HG02852 (cell line): Measurements from ENCODE around the gene IFT27.
"Not testable (repeated sequence)": the region's sequence is repeated elsewhere in the genome, so short reads cannot be mapped to it uniquely, and the experiment has no call there.

ENCODE experiments used
- ATAC-seq: cut with Tn5 transposase; IDR thresholded peaks from one replicate; pipeline ENCODE4 v1.9.1; 2021; ENCODE audit warnings: mild to moderate bottlenecking, moderate library complexity; ENCODE audit not compliant: unreplicated experiment

IFT27 gene

DNA sequence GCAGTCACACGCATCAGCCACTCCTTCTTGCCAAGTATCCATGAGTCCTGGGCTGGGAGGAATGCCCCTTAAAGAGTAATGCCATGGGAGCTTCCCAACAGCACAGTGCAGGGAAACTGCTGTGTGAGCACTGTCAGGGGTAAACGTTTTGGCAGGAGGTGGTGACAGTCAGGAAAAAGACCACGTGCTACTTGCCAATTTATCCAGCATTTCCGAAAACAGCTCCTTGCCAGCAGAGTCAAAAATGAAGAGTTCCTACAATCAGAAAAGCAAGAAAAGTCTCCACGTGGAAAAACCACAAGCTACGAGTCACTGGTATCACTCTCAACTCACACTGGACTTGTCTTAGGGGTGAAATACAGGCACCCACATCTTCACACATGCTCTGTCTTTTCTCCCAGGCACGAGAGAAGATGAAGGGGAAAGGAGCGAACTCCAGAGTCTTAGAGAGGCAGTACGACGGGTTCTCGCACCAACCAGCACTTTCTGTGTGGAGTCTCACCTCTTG, 9.9 kb downstream of the IFT27 start:
- no peak for ATAC-seq

DNA sequence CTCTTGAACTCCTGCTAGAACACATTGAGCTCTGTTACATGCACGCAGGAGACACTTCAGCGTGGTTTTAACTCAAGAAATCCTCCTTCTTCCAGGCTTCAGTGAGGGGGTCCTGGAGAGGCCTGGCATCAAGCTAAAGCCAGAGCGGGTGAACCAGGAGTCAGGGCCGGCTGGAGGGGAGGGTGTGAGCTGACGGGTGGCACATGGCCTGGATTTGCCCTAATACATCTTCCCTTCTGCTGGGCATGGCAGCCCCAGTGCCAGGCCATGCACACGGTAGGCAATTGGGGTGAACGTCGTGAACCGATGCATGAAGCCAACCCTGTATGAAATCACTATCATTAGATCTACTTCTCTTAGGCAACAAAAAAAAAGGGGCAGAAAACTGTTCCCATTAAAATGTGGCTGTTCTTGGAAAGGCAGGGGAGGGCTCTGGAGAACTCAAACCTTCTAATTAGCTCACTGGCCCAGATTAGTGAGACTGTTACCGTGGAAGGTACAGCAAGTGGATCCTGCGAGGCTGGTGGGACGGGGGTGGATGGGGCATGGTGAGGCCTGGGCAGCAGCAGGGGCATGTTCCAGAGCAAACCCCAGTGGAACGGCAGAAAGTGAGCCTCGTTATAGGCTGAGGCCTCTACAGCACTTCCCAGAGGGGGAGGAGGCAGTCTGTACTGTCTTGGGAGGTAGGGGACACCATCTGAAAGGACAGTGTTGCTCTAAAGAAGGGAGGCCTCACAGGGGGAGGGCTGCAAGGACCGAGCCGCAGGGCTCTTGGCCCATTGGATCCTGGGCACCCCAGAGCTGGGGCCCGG, 10.6 kb downstream of the IFT27 start:
- no peak for ATAC-seq

GRCh38 chr22:36764641-36765040, 11.3 kb downstream of the IFT27 start:
- no peak for ATAC-seq

DNA sequence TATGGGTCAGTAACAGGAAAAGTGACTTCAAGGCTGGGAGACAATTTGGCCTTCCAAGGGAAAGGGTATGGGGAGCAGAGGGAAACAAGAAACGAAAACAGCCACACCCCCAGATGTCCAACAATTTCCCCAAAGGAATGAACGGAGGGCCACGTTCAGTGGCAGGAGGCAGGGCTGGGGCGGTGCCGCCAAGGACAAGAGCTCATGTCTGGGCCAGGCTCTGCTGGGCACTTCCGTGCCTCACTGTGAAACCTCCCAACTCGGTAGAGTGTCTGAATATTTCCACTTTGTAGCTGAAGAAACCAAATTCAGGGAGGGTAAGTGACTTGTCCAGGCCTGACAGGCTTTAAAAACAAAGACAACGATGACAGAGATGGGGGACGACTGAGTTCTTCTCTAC, 11.9 kb downstream of the IFT27 start:
- no peak for ATAC-seq

- no peak for ATAC-seq
These were observed 12.3 kb downstream of the IFT27 start for GRCh38 chr22:36763576-36763975.

GRCh38 chr22:36762687-36763260, 13.1 kb downstream of the IFT27 start:
- no peak for ATAC-seq

- no peak for ATAC-seq
These were observed 14.2 kb downstream of the IFT27 start for GRCh38 chr22:36761553-36762240.

GRCh38 chr22:36760786-36761185, 15.1 kb downstream of the IFT27 start:
- ATAC-seq, result no peak

GRCh38 chr22:36759481-36760159, 16.3 kb downstream of the IFT27 start:
- ATAC-seq, result no peak

DNA sequence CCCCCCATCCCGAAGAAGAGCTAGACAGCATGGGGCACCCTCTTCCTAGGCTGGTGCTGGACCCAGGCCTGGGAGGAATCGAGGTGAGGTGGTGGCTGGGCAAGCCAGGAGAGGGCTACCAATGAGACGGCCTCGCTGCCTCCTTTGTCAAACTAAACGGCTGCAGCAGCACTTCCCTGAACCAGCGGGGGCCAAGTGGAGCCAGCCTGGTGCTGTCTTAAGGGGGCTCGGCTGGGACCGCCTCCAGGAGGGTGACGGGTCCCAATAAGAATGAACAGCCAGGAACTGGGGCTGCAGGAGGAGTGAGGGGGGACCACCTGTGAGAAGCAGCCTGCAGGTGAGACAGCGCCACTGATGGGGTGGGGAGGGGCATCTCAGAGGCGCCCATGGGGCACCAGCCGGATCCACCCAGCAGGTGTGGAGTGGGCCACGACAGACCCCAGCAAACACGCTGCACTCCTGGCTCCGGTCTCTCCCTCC, 17.1 kb downstream of the IFT27 start:
- ATAC-seq, result no peak

- ATAC-seq, result no peak
These were observed 18.2 kb downstream of the IFT27 start for GRCh38 chr22:36757668-36758211.

GRCh38 chr22:36756746-36757655, 18.9 kb downstream of the IFT27 start:
- ATAC-seq, result no peak

GRCh38 chr22:36756031-36756430, 19.9 kb downstream of the IFT27 start:
- no peak for ATAC-seq

- ATAC-seq, result no peak
These were observed 20.6 kb downstream of the IFT27 start for GRCh38 chr22:36755316-36755715.

DNA sequence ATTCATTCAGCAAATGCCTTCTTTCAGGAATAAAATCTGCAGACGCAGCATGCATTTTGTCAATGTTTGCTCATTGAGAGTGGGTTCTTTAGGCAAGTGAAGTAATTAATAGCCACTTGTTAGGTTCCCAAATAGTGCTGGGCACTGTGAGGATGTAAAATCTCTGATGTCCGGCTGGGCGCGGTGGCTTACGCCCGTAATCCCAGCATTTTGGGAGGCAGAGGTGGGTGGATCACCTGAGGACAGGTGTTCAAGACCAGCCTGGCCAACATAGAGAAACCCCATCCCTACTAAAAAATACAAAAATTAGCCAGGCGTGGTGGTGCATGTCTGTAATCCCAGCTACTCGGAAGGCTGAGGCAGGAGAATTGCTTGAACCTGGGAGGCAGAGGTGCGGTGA, 21.0 kb downstream of the IFT27 start:
- ATAC-seq, result not testable (repeated sequence)

- ATAC-seq, result no peak
These were observed 22.0 kb downstream of the IFT27 start for GRCh38 chr22:36753916-36754315.

DNA sequence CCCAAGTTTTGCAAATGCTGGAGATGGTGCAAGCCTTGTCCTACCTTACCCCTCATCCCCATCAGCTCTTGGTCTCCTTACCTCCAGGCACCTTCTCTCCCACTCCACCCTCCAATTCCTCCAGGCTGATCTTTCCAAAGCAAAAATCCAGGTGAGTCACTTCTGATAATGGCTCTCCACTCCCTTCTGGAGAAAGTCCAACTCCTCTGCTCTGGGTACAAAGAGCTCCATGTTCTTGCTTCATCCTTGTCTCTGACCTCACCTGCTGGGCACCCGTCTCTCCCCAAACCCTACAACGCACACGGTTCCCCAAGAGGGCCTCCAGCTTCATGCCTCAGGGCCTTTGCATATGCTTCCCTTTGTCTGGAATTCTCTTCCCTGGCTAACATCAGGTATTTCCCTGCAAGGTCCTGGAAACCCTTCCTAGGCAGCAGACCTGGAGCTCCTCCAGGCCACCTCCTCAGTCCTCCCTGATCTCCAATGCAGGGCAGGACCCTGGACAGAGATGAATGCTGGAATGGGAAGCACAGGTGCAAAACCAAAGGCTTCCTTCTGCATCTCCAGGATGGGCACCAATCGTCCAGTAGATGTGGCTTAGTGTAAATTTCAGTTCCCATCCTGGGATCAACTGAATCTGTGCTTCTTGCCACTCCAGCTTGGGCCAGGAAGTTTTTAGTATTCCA, 22.7 kb downstream of the IFT27 start:
- no peak for ATAC-seq

DNA sequence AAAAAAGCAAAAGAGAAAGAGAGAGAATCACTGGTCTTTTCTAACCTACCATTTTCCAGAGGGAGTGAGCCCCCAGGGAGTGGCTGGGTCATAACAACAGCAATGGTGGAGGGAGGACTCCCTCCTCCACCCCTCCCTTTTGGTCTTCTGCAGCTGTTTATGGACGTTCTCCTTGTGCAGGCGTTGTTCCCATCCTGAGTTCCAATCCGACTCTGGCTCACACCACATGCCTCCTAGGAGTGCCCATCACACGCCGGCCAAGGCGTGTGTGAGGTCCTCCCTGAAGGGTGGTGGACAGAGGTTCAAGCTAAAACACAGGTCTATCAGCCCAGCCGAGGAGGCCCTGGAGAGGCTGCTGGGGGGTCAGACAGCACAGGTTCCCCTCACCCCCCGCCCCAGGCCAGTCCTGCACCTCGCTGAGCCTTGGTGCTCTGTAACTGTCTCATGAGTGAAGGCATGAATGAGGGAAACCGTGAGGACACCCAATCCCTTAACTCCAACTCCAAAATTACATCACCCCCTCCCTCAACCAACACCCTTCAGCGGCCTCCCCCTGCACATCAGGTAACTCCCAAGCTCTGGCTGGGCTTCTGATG, 29.4 kb downstream of the IFT27 start:
- ATAC-seq, result no peak
